ENCODE data around the gene SUPT4H1. TPM values are rescaled to one million over a fixed set of nuclear protein-coding genes. Genes with fewer than 3 reads are reported as not detected.

The SUPT4H1 gene
- total RNA-seq, 1 donor from 2014 or later = 62.6 TPM

DNA sequence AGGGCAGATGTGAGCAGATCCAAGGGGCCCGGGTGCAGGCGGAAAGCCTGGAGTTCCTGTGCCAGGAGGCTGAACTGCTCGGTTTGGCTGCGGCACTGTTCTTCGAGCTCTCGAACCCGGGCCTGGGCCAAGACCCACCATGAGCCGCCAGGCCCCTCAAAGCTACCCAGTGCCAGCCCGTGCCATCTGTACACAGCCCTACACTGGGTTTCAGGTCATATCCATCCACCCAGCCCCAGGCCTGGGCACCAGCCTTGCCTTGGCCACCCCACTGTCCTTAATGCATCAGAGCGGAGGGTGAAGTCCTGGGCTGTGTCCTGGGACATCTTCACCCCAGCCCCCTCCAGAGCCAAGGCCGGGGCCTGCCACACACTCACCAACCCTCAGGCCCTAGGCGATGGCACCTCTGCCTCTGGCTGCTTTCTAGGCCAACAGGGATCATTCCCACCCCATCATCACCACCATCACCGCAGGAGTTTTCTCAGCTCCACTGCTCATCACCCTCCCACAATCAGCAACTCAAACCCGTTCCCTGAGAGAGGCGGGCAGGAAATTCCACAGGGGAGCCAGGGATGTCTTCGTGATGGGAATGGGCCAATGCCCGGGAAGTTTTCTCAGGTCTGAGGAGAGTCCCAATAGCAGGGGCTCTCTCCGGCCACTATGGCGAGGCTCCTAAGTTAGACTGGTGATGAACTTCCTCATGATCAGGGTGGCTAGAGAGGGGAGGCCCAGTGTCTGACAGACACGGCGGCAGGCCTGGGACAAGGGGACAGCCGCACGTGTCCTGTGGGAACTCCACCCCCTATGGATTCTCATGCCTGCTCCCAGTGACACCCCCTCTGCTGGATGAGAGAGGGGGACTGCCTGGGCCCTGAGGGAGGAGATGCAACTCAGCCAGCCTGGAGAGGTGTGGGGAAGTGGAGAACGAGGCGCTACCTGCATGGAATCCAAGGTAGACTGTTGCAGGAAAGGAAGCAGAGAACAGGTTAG is 32.5 kb downstream of the SUPT4H1 start:
- Histone ChIP-seq H3K4me3 (ENCODE audit: low read length in 3 of 3) (no peak overlapping the region), H3K9me3 (ENCODE audit: control insufficient read depth in 3 of 3, low read length in 3 of 3) (no peaks in the 10 kb centered on the region), H3K27ac (ENCODE audit: low read depth, low read length) (no peak overlapping the region), H3K27me3 (ENCODE audit: control insufficient read depth in 3 of 3, insufficient read depth in 3 of 3, low read length in 3 of 3) (no peaks in the 10 kb centered on the region), H3K9ac (ENCODE audit: low read depth in 1 of 3, low read length in 3 of 3) (no peak overlapping the region), H3K4me1 (ENCODE audit: control insufficient read depth in 3 of 3, insufficient read depth in 3 of 3, low read length in 3 of 3) (peaks cover 2 to 9% (median 8%) of the 10 kb centered on the region in 3 donors), H3K36me3 (ENCODE audit: control insufficient read depth in 3 of 3, insufficient read depth in 3 of 3, low read length in 3 of 3) (peaks cover 1 to 6% (median 2%) of the 10 kb centered on the region in 3 donors)

DNA sequence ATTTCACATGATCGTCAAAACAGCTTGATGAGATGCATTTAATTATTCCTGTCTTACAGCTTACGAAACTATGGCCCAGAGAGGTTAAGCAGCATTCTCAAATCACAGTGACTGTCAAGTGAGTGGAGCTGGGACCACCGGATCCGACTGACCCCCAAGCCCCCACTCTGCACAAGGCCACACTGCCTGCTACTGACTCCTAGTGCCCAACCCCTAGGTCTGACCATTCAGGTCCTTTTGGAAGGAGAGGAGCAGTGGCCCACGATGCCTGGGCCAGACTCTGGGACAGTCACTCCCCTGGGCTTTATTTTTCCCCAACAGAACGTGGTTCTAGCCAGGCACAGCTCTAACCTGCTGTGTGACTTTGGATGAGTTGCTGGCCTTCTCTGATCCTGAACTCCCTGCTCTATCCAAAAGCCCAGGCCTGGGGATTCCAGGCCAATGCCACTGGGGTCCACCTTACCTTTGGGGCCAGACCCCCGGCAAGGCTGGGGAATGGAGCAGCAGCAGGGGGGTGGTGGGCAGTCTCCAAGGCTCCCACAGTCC is 33.3 kb downstream of the SUPT4H1 start:
- no peak overlapping the region for H3K27ac ChIP-seq (ENCODE audit: low read depth, low read length)
- no peaks in the 10 kb centered on the region for H3K27me3 ChIP-seq (ENCODE audit: control insufficient read depth in 3 of 3, insufficient read depth in 3 of 3, low read length in 3 of 3)
- H3K4me1 ChIP-seq (ENCODE audit: control insufficient read depth in 3 of 3, insufficient read depth in 3 of 3, low read length in 3 of 3) = peaks cover 0 to 4% (median 4%) of the 10 kb centered on the region in 3 donors
- H3K9me3 ChIP-seq (ENCODE audit: control insufficient read depth in 3 of 3, low read length in 3 of 3) = no peaks in the 10 kb centered on the region
- peaks cover 1 to 6% (median 2%) of the 10 kb centered on the region in 3 donors for H3K36me3 ChIP-seq (ENCODE audit: control insufficient read depth in 3 of 3, insufficient read depth in 3 of 3, low read length in 3 of 3)
- H3K4me3 ChIP-seq (ENCODE audit: low read length in 3 of 3) = no peak overlapping the region
- H3K9ac ChIP-seq (ENCODE audit: low read depth in 1 of 3, low read length in 3 of 3) = no peak overlapping the region

DNA sequence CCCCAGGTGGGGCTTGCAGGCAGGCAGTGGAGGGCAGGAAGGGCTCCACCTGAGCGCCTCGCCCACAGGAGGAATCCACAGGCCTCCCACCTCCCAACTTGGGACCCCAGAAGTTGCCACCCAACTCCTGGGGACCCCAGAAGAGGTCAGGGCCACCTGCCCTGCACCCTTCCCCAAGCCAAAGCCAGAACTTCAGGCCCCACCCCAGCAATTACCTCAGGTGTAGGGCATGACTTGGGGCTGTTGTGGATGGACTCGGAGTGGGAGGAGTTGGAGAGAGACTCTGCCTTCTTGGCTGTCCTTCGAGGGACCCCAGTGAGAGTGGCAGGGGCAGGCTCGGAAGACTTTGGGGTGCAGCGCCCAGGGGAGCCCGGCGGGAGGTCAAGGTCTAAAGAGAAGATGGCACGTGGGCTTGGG is 33.9 kb downstream of the SUPT4H1 start:
- no peaks in the 10 kb centered on the region for H3K4me1 ChIP-seq (ENCODE audit: control insufficient read depth in 3 of 3, insufficient read depth in 3 of 3, low read length in 3 of 3)

DNA sequence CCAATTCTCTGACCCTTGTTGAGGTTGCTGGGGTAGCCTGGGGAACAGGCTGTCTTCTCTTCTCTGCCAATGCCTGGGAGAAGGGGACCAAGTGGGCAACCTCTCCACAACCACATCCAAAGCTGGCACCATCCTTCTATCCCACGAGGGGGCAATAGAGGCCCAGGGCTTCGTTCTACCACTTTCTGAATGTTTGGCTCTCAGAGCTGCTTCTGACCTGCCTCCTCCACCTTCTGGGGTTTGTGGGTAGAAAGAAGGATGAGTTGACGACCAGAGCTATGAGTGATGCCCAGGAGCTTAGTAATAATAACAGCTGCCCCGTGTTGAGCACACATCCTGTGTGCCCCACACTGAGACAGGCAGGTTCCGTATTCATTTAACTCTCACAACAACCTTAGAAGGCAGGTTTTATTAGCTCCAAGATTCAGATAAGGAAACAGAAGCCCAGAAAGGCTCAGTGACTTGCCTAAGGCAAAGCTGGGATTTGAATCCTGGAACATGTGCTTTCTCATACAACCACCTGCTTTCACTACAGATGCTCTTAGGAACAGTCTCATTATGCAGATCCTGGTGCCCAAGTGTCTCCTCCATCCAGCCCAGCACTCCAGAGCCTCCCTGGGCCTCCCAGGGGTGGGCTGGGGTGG is 34.5 kb downstream of the SUPT4H1 start:
- no peaks in the 10 kb centered on the region for H3K9me3 ChIP-seq (ENCODE audit: control insufficient read depth in 3 of 3, low read length in 3 of 3)
- no peaks in the 10 kb centered on the region for H3K27me3 ChIP-seq (ENCODE audit: control insufficient read depth in 3 of 3, insufficient read depth in 3 of 3, low read length in 3 of 3)
- no peaks in the 10 kb centered on the region for H3K4me1 ChIP-seq (ENCODE audit: control insufficient read depth in 3 of 3, insufficient read depth in 3 of 3, low read length in 3 of 3)
- H3K27ac ChIP-seq (ENCODE audit: low read depth, low read length) = no peak overlapping the region
- H3K9ac ChIP-seq (ENCODE audit: low read depth in 1 of 3, low read length in 3 of 3) = no peak overlapping the region
- H3K4me3 ChIP-seq (ENCODE audit: low read length in 3 of 3) = no peak overlapping the region
- H3K36me3 ChIP-seq (ENCODE audit: control insufficient read depth in 3 of 3, insufficient read depth in 3 of 3, low read length in 3 of 3) = peaks cover 1 to 6% (median 2%) of the 10 kb centered on the region in 3 donors

More for the DNA sequence above, 33.9 kb downstream of the SUPT4H1 start:
- no peak overlapping the region for H3K4me3 ChIP-seq (ENCODE audit: low read length in 3 of 3)
- no peak overlapping the region for H3K27ac ChIP-seq (ENCODE audit: low read depth, low read length)
- no peak overlapping the region for H3K9ac ChIP-seq (ENCODE audit: low read depth in 1 of 3, low read length in 3 of 3)
- no peaks in the 10 kb centered on the region for H3K9me3 ChIP-seq (ENCODE audit: control insufficient read depth in 3 of 3, low read length in 3 of 3)
- H3K36me3 ChIP-seq (ENCODE audit: control insufficient read depth in 3 of 3, insufficient read depth in 3 of 3, low read length in 3 of 3) = peaks cover 1 to 6% (median 2%) of the 10 kb centered on the region in 3 donors
- no peaks in the 10 kb centered on the region for H3K27me3 ChIP-seq (ENCODE audit: control insufficient read depth in 3 of 3, insufficient read depth in 3 of 3, low read length in 3 of 3)

DNA sequence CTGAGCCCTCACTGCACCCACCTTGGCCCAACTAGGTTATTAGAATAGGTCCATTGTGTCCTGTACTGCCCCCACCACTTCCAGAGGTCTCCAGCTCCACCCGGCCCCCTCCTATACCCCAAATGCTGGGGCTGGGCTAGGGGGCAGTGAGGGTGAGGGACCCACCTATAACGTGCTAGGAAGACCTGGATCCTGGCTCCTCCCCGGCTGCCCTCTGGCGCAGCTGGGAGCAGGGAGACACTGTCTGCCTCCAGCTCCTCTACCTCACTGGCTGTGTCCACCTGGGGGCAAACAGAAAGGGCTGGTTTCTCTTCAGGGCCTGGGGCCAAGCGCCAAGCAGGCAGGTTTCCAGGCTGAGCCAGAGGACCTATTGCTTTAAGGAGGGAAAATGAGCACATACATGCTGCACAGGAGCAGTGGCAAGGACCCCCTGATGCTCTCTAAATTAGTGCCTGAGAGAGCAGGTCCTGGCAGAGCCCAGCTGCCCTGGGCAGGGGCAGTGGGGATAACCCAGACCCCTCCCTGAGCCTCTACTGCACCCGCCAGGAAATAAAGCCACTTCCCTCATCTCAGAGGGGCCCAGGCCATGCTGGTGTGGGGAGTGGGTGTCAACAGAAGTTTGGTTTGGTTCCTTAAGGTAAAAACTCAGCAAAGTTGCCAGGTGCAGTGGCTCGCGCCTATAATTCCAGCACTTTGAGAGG is 35.6 kb downstream of the SUPT4H1 start:
- Histone ChIP-seq H3K9ac (ENCODE audit: low read depth in 1 of 3, low read length in 3 of 3) (no peak overlapping the region), H3K4me3 (ENCODE audit: low read length in 3 of 3) (no peak overlapping the region), H3K36me3 (ENCODE audit: control insufficient read depth in 3 of 3, insufficient read depth in 3 of 3, low read length in 3 of 3) (peaks cover 0 to 6% (median 1%) of the 10 kb centered on the region in 3 donors), H3K4me1 (ENCODE audit: control insufficient read depth in 3 of 3, insufficient read depth in 3 of 3, low read length in 3 of 3) (no peaks in the 10 kb centered on the region), H3K27me3 (ENCODE audit: control insufficient read depth in 3 of 3, insufficient read depth in 3 of 3, low read length in 3 of 3) (no peaks in the 10 kb centered on the region), H3K9me3 (ENCODE audit: control insufficient read depth in 3 of 3, low read length in 3 of 3) (no peaks in the 10 kb centered on the region), H3K27ac (ENCODE audit: low read depth, low read length) (no peak overlapping the region)

DNA sequence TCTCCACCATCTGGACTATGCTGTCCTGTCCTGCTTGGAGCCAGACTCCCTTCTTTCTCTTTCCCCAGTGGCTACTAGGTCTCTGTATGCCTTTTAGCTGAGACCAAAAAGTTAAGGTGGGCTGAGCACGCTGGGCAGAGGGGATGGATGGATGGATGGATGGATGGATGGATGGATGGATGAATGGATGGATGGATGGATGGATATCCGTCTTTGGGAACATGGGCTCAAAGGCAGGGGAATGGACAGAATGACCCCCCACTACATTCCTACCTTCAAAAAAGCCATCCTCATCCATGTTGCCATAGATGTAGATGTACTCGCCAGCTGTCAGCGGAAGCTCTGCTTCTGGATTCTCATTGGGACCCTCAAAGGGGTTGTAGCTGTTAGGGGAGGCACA is 36.3 kb downstream of the SUPT4H1 start:
- Histone ChIP-seq H3K4me1 (ENCODE audit: control insufficient read depth in 3 of 3, insufficient read depth in 3 of 3, low read length in 3 of 3) (no peaks in the 10 kb centered on the region), H3K4me3 (ENCODE audit: low read length in 3 of 3) (no peak overlapping the region), H3K36me3 (ENCODE audit: control insufficient read depth in 3 of 3, insufficient read depth in 3 of 3, low read length in 3 of 3) (peaks cover 0 to 6% (median 1%) of the 10 kb centered on the region in 3 donors), H3K27me3 (ENCODE audit: control insufficient read depth in 3 of 3, insufficient read depth in 3 of 3, low read length in 3 of 3) (no peaks in the 10 kb centered on the region), H3K9me3 (ENCODE audit: control insufficient read depth in 3 of 3, low read length in 3 of 3) (no peaks in the 10 kb centered on the region), H3K9ac (ENCODE audit: low read depth in 1 of 3, low read length in 3 of 3) (no peak overlapping the region), H3K27ac (ENCODE audit: low read depth, low read length) (no peak overlapping the region)

DNA sequence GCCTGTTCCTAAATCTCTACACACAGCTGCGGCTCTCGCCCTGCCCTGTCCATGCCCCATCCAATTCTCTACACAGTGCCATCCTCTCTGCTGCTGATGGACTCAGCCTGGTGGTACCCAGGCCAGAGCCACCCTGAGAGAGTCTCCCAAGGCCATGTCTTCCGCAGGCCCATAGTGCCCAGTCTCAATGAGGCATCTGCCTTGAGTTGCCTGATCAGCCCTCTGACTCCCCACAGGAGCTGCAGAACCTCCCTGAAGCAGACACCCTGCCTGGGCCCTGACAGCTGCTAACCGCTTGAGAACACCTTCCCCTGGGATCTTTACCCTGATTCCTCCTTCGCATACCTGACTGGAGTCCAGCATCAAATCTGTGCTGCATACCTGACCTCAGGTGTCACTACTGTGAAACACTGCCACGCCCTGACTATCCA is 36.7 kb downstream of the SUPT4H1 start:
- no peak overlapping the region for H3K4me3 ChIP-seq (ENCODE audit: low read length in 3 of 3)

DNA sequence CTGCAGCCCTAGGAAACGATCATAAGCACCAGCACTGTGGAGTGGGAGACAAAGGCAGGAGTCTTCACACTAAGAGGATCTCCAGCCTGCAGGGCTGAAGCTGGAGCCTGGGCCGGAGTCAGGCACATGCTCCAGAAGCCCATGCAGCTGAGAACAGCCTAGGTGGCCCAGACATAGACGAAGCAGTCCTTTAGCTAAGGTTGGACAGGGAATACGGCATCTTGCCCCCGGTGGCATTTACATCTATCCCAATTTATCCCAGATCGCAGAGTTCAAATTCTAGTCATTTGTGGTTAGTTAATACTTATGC is 37.3 kb downstream of the SUPT4H1 start:
- H3K36me3 ChIP-seq (ENCODE audit: control insufficient read depth in 3 of 3, insufficient read depth in 3 of 3, low read length in 3 of 3) = peaks cover 0 to 6% (median 1%) of the 10 kb centered on the region in 3 donors

More for the DNA sequence above, 36.7 kb downstream of the SUPT4H1 start:
- Histone ChIP-seq H3K36me3 (ENCODE audit: control insufficient read depth in 3 of 3, insufficient read depth in 3 of 3, low read length in 3 of 3) (peaks cover 0 to 6% (median 1%) of the 10 kb centered on the region in 3 donors), H3K27ac (ENCODE audit: low read depth, low read length) (no peak overlapping the region), H3K9ac (ENCODE audit: low read depth in 1 of 3, low read length in 3 of 3) (no peak overlapping the region), H3K9me3 (ENCODE audit: control insufficient read depth in 3 of 3, low read length in 3 of 3) (no peaks in the 10 kb centered on the region), H3K4me1 (ENCODE audit: control insufficient read depth in 3 of 3, insufficient read depth in 3 of 3, low read length in 3 of 3) (no peaks in the 10 kb centered on the region), H3K27me3 (ENCODE audit: control insufficient read depth in 3 of 3, insufficient read depth in 3 of 3, low read length in 3 of 3) (no peaks in the 10 kb centered on the region)

DNA sequence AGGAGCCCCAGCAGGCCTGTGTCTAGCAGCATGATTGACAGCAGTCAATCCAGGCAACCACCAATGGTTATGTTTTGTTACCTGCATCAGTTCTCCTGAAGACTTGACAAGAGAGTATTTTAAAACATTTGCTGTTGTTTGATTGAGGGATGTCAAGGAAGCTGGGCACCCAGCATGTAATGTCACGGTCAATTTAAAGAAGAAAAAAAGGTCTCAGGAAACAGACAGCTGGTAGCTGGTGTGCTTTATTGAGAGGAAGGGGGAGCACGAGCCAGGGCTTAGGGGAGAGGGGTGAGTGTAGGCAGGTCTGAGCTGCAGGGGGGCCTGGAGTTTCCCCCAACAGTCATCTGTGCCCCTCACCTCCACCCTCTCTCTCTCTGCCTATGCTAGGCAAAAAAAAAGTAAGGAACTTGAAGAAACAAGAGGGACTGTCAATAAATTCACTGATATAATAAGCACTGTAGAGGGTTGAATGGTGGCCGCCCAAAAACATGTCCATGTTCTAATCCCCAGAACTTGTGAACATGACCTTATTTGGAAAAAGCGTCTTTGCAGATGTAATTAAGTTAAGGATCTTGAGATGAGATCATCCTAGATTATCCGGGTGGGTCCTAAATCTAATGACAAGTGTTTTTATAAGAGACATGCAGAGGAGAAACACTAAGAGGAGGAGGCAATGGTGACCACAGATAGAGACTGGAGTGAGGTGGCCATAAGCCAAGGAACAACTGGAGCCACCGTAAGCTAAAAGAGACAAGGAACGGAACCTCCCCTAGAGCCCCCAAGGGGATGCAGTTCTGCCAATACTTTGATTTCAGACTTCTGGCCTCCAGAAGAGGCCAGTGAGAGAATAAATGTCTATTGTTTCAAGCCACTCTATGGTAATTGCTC is 37.9 kb downstream of the SUPT4H1 start:
- H3K27ac ChIP-seq (ENCODE audit: low read depth, low read length) = no peak overlapping the region
- H3K27me3 ChIP-seq (ENCODE audit: control insufficient read depth in 3 of 3, insufficient read depth in 3 of 3, low read length in 3 of 3) = no peaks in the 10 kb centered on the region
- H3K4me1 ChIP-seq (ENCODE audit: control insufficient read depth in 3 of 3, insufficient read depth in 3 of 3, low read length in 3 of 3) = no peaks in the 10 kb centered on the region
- H3K36me3 ChIP-seq (ENCODE audit: control insufficient read depth in 3 of 3, insufficient read depth in 3 of 3, low read length in 3 of 3) = peaks cover 0 to 6% (median 1%) of the 10 kb centered on the region in 3 donors
- H3K4me3 ChIP-seq (ENCODE audit: low read length in 3 of 3) = no peak overlapping the region
- H3K9me3 ChIP-seq (ENCODE audit: control insufficient read depth in 3 of 3, low read length in 3 of 3) = no peaks in the 10 kb centered on the region
- H3K9ac ChIP-seq (ENCODE audit: low read depth in 1 of 3, low read length in 3 of 3) = no peak overlapping the region

More for the DNA sequence above, 37.3 kb downstream of the SUPT4H1 start:
- H3K4me1 ChIP-seq (ENCODE audit: control insufficient read depth in 3 of 3, insufficient read depth in 3 of 3, low read length in 3 of 3) = no peaks in the 10 kb centered on the region
- no peaks in the 10 kb centered on the region for H3K27me3 ChIP-seq (ENCODE audit: control insufficient read depth in 3 of 3, insufficient read depth in 3 of 3, low read length in 3 of 3)
- H3K9ac ChIP-seq (ENCODE audit: low read depth in 1 of 3, low read length in 3 of 3) = no peak overlapping the region
- H3K4me3 ChIP-seq (ENCODE audit: low read length in 3 of 3) = no peak overlapping the region
- no peaks in the 10 kb centered on the region for H3K9me3 ChIP-seq (ENCODE audit: control insufficient read depth in 3 of 3, low read length in 3 of 3)
- H3K27ac ChIP-seq (ENCODE audit: low read depth, low read length) = no peak overlapping the region
